Nephron progenitor cell (in vitro differentiated cells): Measurements from ENCODE around the gene RPS6KA3.
"Not testable (repeated sequence)": the region's sequence is repeated elsewhere in the genome, so short reads cannot be mapped to it uniquely, and the experiment has no call there.

Experiments used
- DNase-seq: peaks from one replicate; pipeline ENCODE4 v3.0.0; 2021
- H3K27ac Mint-ChIP-seq: 2 replicates; pipeline ENCODE4 v1.8.0; 2021; ENCODE audit warnings: mild to moderate bottlenecking, moderate library complexity, mixed read lengths
- H3K27me3 Mint-ChIP-seq: 2 replicates; pipeline ENCODE4 v1.8.0; 2021; ENCODE audit warnings: mild to moderate bottlenecking, low read depth, mixed read lengths; ENCODE audit not compliant: poor library complexity
- H3K36me3 Mint-ChIP-seq: 2 replicates; pipeline ENCODE4 v1.8.0; 2021; ENCODE audit warnings: low read depth, mixed read lengths
- H3K4me1 Mint-ChIP-seq: 2 replicates; pipeline ENCODE4 v1.8.0; 2021; ENCODE audit warnings: mixed read lengths
- H3K4me3 Mint-ChIP-seq: 2 replicates; pipeline ENCODE4 v1.8.0; 2021; ENCODE audit warnings: mild to moderate bottlenecking, moderate library complexity, mixed read lengths
- H3K9me3 Mint-ChIP-seq: 2 replicates; pipeline ENCODE4 v1.8.0; 2021; ENCODE audit warnings: mild to moderate bottlenecking, moderate library complexity, mixed read lengths
- CTCF ChIP-seq: fragments of 200-600 bp; sonication (generic); IDR thresholded peaks from 2 replicates; pipeline ENCODE4 v1.5.0; 2021; ENCODE audit warnings: antibody characterized with exemption

RPS6KA3 gene

GRCh38 chrX:20177093-20177492 lies 89.6 kb downstream of the RPS6KA3 start:
- Mint-ChIP-seq H3K9me3 (peaks cover 13% of the 10 kb centered on the region), H3K4me3 (no peak overlapping the region), H3K4me1 (no peaks in the 10 kb centered on the region), H3K36me3 (peaks cover 35% of the 10 kb centered on the region), H3K27ac (no peak overlapping the region), H3K27me3 (no peaks in the 10 kb centered on the region)
- TF ChIP-seq CTCF: no peak
- no peak for DNase-seq

GRCh38 chrX:20173856-20174255 lies 92.9 kb downstream of the RPS6KA3 start:
- H3K27ac Mint-ChIP-seq: peak overlapping the region; percentile 36
- no peaks in the 10 kb centered on the region for H3K4me1 Mint-ChIP-seq
- H3K9me3 Mint-ChIP-seq: peaks cover 10% of the 10 kb centered on the region
- no peak for DNase-seq
- peaks cover 28% of the 10 kb centered on the region for H3K36me3 Mint-ChIP-seq
- H3K4me3 Mint-ChIP-seq: no peak overlapping the region
- no peaks in the 10 kb centered on the region for H3K27me3 Mint-ChIP-seq
- TF ChIP-seq CTCF: no peak

GRCh38 chrX:20173313-20173712 lies 93.4 kb downstream of the RPS6KA3 start:
- DNase-seq: no peak
- Mint-ChIP-seq H3K27ac (no peak overlapping the region), H3K4me1 (no peaks in the 10 kb centered on the region), H3K4me3 (no peak overlapping the region), H3K36me3 (peaks cover 28% of the 10 kb centered on the region), H3K9me3 (peaks cover 7% of the 10 kb centered on the region), H3K27me3 (no peaks in the 10 kb centered on the region)
- no peak for TF ChIP-seq CTCF

- Mint-ChIP-seq H3K27me3 (no peaks in the 10 kb centered on the region), H3K36me3 (peaks cover 31% of the 10 kb centered on the region), H3K4me1 (no peaks in the 10 kb centered on the region), H3K9me3 (peaks cover 10% of the 10 kb centered on the region), H3K27ac (no peak overlapping the region), H3K4me3 (no peak overlapping the region)
- no peak for DNase-seq
- no peak for TF ChIP-seq CTCF
Observed at GRCh38 chrX:20171887-20172286, 94.8 kb downstream of the RPS6KA3 start.

GRCh38 chrX:20162516-20162915 lies 104.2 kb downstream of the RPS6KA3 start:
- not testable (repeated sequence) for H3K27ac Mint-ChIP-seq, H3K4me3 Mint-ChIP-seq, H3K4me1 Mint-ChIP-seq, H3K27me3 Mint-ChIP-seq, DNase-seq
- H3K36me3 Mint-ChIP-seq: peaks cover 53% of the 10 kb centered on the region
- H3K9me3 Mint-ChIP-seq: peaks cover 17% of the 10 kb centered on the region

- no peak for TF ChIP-seq CTCF
- Mint-ChIP-seq H3K36me3 (peaks cover 50% of the 10 kb centered on the region), H3K4me1 (no peaks in the 10 kb centered on the region), H3K9me3 (peaks cover 24% of the 10 kb centered on the region), H3K27me3 (no peaks in the 10 kb centered on the region), H3K4me3 (no peak overlapping the region), H3K27ac (no peak overlapping the region)
- DNase-seq: no peak
Observed at GRCh38 chrX:20159797-20160385, 106.8 kb downstream of the RPS6KA3 start.
